COLO829 (cell line): ENCODE results near the gene UBR1.
"Not testable (repeated sequence)": the region's sequence is repeated elsewhere in the genome, so short reads cannot be mapped to it uniquely, and the experiment has no call there.

Experiments
- DNase-seq: peaks from one replicate; pipeline ENCODE4 v3.0.0; 2012; ENCODE audit warnings: low spot score

UBR1 gene

DNA sequence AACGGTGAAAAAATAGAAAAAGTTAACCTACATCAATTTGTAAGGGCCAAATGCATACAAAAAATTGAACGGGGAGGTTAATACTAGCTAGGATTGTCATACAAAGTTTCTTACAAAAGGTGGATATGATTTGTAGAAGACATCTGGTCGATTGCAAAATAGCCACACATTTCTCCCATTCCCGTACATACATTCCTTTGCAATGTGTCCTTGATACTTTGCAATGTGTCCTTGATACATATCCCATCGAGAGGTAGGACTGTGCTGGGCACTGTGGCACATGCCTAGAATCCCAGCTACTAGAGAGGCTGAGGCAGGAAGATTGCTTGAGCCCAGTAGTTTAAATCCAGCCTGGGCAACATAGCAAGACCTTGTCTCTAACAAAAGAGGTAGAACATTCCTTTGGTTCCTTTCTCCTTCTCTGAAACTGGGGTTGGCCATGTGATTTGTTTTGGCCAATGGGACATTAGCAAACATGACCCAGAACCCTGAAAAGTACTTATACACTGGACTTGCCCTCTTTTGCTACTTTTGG, 194.7 kb downstream of the UBR1 start:
- no peak for DNase-seq

DNA sequence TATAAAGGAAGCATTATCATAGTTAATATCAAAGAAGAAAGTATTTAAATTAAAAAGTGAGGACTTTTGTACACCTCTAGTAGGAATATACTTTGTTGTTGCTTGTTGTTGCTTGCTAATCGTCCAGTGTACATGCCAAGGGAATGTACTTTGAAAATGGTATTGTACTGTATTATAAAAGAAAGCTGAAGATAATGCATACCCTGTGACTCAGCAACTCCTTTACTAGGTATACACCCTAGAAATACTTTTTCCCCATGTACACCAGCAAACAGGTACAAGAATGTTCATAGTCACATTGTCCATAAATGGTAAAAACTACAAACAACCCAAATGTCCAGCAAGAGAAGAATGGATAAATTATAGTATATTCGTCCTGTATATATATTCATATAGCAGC, 197.3 kb downstream of the UBR1 start:
- DNase-seq: no peak

DNA sequence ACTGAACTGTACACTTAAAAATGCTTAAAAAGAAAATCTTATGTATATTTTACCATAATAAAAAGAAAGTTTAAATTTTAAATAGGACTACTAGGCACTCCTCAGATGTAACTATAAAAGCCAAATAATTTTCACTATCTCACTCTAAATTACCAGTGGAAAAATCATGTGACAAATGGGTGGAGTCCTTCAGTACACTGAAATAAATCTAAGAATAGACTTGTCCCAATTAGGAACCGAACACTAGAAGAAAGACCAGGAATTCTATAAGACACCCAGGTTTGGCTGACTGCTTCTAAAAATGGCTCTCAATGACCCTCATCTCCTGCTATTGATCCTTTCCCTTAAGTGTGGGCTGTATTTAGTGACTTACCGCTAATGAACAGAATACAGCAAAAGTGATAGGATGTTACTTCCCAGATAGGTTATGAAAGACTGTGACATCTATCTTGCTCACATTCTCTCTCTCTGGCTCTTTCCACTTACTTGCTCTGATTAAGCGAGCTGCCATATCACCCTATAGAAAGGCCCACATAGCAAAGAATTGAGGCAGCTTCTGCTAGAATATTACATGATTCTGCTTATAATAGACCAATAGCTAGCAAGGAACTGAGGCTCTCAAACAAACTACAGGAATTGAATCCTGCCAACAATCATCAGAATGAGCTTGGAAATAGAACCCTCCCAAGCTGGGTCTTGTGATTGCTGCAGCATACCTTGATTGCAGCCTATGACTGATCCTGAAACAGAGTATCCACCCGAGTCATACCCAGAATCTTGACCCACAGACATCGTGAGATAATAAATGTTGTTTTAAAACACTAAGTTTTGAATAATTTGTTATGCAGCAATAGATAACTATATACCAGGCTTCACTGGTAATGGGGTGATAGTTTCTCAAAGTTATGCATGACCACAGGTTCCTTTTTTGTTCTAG, 202.2 kb downstream of the UBR1 start:
- no peak for DNase-seq

DNA sequence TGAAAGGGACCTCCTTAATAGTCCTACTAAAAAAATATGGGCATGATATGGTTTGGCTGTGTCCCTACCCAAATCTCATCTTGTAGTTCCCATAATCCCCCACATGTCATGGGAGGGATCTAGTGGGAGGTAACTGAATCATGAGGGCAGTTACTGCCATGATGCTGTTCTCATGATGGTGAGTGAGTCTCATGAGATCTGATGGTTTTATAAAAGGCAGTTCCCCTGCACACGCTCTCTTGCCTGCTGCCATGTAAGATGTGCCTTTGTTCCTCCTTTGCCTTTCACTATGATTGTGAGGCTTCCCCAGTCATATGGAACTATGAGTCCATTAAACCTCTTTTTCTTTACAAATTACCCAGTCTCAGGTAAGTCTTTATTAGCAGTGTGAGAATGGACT, 211.9 kb downstream of the UBR1 start:
- not testable (repeated sequence) for DNase-seq
